CMK (cell line): ENCODE data around the gene VWDE.

Source experiments
- DNase-seq: peaks from one replicate; pipeline ENCODE4 v3.0.0-alpha.2; 2010; ENCODE audit warnings: low read depth

Gene VWDE

GRCh38 chr7:12328888-12329770 lies 74.5 kb downstream of the VWDE start:
- no peak for DNase-seq

DNA sequence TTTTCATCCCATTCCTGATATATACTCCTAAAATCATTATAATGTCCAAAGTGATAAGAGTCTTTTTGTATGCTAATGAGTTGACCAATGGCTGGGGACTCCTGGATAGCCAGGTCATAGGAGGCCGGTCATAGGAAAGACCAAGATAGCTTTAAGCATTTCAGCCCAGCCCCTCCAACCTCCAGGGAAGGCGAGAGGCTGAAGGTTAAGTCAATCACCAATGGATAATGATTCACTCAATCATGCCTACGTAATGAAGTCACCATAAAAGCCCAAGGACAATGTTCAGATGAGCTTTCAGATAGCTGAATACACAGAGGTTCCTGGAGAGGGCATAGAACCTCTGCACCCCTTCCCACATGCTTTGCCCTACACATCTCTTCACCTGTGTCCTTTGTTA lies 75.7 kb downstream of the VWDE start:
- no peak for DNase-seq

DNA sequence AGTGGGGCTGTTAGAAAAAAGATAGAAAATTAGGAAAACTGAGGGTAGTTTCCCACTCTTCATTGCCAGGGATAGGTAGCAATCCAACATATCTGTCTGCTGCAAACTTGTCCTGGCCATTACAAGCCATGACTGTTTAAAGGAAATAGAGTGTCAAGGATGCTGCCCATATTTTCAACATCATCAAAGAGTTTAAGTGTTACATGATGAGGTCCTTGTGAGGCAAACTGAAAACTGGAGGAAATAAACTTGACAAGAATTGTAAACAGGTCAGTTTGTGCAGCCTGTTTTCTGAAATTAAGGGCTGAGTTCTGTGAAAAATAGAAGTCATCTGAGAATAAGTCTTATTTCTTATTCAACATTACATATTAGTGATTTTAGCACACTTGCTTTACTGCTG lies 78.0 kb downstream of the VWDE start:
- DNase-seq: no peak

GRCh38 chr7:12323415-12323814 lies 80.2 kb downstream of the VWDE start:
- no peak for DNase-seq

- DNase-seq: no peak
Observed at GRCh38 chr7:12322903-12323300, 80.8 kb downstream of the VWDE start.

- DNase-seq: no peak
Observed at GRCh38 chr7:12322284-12322902, 81.3 kb downstream of the VWDE start.

DNA sequence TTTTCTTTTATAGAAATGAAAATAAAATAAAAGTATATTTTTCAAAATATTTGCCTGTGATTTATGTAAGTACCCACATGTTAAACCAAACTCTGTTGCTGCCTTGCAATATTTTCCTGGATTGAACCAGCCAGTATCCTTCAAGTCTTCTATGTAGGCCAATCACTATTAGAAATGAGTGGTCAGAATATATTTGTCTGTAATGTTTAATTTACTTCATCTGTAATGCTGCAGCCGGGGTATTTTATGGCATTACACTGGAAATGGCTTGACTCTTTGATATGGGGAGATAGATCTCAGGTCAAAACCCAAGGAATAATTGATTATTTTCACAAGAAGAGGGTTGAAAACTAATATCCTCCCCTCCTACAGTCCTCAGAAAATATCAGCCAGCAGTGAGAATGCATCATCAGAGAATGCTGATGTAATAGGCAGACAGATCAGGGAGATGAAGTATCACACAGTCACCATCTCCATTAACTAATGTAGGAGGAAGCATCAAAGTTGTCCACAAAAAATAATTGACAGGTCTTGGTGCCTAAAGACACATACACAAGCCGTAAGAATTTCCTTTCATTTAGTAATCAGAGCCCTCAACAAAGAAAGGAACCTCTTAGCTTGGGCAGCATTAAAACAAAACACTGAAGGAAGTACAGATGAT lies 82.5 kb downstream of the VWDE start:
- no peak for DNase-seq

DNA sequence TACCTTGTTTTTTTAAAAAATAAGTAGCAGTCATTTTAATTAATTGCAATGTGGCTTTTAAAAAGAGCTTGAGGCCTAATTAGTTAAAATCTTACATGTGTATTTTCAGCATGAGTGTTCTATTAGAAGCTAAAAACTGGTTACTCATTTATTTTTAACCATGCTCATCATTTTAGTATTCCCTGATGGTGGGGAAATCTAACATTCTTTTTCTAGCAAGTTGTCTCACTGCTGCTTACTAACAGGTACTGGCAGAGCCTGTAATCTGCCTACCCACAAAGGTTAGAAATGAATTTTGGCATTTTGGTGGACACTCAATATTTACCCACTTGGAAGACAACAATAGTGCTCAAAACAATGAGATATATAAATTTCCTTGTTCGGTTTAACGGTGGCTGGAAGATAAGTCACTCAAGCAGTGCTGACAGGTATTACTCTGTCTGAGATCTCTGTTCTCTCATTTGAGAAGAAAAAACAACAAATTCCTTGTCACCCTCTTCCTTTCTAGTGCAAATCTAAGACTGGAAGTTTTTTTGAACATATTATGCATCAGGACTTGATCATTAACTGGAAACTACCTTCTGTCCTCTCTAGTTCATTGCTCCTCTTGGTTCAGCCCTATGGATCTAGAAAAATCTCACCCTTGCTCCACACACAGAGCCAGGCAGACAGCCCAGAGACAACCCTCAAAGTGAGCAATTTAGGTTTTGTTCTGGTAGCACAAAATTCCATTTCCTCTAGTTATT lies 83.3 kb downstream of the VWDE start:
- DNase-seq: no peak

- DNase-seq: no peak
Observed at GRCh38 chr7:12317675-12318074, 86.0 kb downstream of the VWDE start.

GRCh38 chr7:12316925-12317324 lies 86.7 kb downstream of the VWDE start:
- no peak for DNase-seq

DNA sequence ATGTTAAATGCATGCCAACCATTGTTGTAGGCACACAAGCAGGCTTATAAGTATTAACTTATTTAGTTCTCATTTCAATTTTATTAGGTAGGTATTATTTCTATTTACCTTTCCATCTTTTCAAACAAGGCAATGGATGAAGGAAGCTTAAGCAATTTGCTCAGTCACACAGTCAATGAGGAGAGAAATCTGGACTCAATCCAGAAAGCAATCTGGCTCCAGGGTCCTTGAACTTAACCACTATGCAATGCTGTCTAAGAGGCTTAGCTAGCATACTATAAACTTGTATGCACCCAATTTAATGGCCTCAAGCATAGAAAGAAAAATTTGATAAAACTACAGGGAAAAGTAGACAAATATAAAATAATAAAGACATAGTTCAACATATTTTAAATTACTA lies 88.6 kb downstream of the VWDE start:
- no peak for DNase-seq

DNA sequence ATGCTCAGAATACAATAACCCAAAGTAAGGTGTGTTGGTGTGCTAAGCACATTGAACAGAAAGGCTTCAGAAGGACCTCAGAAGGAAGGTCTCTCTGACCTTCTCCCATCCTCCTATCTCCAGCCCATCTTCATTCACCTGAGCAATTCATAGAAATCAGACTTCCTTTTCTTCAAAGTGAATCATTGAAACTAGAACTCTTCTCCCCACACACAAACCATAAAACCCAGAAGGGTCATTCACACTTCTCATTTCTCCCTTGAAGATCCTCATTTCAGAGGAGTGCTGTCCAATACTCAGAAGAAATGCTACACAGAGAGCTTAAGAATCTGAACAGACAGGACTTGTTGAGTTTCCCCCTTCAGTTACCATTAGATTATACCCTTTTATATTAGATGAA lies 89.5 kb downstream of the VWDE start:
- DNase-seq: no peak

GRCh38 chr7:12305502-12305901 lies 98.2 kb downstream of the VWDE start:
- no peak for DNase-seq

DNA sequence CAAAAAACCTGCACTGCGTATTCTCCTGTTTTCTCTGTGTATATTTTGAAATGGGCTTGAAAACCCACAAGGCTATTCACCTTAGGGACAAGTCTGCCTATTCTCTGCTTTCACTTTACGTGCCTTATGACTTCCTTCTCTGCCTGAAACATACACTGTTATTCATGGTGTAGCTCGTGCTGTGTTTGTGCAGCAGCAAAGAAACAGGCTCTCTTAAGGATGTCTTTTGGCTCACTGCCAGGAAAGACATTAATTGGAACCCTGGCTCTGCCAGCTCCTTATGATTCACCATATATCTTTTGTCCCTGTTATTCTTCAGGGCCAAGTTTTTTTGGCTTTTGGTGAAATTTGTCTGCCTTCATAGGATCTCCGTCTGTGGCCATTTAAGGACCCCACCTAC lies 100.2 kb downstream of the VWDE start:
- no peak for DNase-seq

DNA sequence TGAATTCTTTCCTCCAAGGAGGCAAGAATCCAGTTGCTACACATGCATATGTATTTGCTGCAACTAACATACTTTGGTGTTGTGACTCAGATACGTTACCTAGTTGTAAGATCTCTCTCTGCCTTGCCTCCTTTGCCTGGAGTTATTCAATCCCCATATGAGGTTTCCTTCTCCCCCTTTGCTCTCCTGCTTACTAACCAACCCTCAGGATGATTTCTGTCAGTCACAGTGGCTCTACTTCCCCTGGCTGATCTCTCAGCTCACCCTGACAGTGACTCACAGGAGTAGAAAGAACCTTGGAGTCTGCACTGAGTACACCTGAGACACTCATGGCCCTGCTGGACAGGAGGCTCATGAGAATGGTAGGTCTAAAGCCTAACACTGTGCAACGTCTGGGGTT lies 100.6 kb downstream of the VWDE start:
- DNase-seq: no peak

DNA sequence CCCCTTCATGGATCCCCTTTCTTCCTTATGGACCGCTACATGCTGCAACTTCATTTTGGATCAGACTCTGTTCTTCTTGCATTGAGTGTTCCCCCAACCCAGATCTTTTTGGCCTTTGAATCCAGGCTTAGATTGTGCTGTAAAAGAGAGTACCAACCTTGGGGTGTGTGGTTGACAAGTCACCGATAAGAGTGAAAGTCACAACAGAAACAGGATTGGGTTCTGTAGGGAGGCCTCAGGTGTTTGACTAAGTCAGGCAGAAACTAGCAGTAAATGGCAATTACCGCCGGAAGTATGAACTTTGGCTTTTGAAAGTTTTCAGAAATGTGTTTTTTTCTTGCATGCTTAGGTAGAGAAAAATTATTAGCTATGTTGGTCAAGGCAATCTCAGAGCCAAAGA lies 103.2 kb downstream of the VWDE start:
- DNase-seq: no peak

GRCh38 chr7:12299367-12299766 lies 104.3 kb downstream of the VWDE start:
- DNase-seq: no peak

- DNase-seq: no peak
Observed at GRCh38 chr7:12297283-12298108, 106.2 kb downstream of the VWDE start.

DNA sequence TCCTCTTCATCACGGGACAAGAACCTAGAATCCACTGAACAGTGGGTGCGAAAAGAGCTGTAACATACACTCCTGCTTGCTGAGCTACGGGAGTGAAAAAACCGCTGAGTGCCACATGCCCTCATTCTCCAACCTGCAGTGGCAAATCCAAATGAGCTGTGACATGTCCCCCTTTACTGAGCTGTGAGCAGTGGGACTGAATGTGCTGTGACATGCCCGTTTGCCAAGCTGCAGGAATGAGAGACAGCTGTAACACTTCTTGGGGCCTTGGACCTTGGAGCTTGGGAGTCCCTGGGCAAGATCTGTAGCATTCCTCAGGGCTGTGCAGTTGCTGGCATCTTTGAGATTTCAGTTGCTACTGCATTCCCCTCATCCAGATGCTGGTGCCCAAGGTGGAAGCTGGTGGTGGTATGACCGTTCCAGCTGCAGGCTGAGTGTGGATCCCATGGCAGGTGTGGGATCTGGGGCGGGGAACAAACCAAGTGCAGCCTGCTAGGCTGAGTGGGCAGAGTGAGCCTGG lies 107.6 kb downstream of the VWDE start:
- no peak for DNase-seq

GRCh38 chr7:12294701-12295100 lies 109.0 kb downstream of the VWDE start:
- peak; percentile 45 for DNase-seq

DNA sequence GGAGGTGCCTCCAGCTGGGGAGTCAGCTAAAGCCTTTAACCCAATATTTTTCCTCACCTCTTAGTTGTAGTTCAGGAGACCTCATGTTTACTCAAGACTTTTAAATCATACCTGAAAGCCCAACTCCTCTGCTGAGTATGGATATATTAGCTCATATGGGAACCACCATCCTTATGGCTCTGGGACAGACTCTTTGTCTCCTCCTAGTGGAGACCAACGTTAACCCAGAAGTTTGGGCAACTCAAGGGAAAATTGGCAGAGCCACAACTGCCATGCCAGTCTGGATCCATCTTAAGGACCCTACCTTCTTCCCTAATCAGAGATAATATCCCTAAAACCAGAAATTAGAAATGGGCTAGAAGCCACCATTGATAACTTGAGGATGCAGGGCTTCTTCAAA lies 111.8 kb downstream of the VWDE start:
- no peak for DNase-seq
